ENCODE data around the gene THOC6.
"Not testable (repeated sequence)": the region's sequence is repeated elsewhere in the genome, so short reads cannot be mapped to it uniquely, and the experiment has no call there.

Gene THOC6

DNA sequence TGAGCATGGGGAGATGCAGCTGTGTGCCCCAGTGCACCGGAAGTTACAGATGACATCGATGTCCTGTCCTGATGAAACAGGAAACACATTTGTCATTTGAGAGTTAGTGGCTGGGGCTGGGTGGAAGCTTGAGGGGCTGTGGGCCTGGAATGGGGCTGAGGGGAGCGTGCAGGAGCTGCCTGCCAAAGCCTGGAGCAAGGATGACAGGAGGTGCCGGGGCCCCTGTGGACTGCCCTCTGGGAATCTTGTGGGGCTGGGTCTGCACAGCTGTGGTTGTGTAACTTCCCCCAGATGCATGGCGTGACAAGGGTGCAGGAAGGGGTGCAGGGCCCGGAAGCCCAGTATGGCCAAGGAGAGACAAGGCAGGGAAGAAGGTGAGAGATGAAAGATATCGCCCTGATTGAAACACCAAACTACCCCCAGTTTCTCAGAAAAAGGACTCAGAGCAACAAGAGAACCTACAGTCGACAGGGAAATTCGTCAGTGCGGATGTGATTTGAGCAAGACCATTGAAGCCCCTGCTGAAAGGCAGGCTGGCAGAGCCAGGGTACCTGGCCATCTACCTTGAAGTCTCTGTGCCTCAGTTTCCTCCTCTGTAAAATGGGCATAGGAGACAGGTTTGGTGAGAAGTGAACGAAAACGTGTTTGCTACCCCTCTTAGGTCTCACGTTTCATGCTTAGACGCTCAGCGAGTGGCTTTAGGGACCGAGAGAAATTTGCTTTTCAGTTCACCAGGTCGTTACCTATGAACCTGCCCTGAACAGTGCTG is 31.3 kb downstream of the THOC6 start:
- DNase-seq (ENCODE audit: low spot score), result no peak

DNA sequence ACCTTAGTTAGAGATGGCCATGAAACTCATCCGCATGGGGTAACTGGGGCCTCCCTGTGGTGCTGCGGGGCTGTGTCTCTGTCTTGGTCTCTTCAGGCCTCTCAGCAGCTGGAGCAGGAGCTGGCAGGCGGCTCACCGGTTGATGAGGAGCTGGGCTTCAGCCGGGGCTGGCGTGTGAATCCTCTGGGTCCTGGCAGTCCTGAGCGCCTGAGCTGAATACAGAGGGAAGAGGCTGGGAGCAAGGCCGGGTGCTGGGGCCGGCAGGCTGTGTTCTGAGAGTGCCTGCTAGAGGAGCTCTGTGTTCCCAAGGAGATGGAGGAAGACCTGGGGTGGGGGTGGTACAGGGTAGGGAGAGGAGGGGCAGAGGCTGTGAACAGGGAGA is 31.9 kb downstream of the THOC6 start:
- not testable (repeated sequence) for DNase-seq (ENCODE audit: low spot score)

GRCh38 chr16:3056336-3057180 is 32.7 kb downstream of the THOC6 start:
- DNase-seq (ENCODE audit: low spot score), result no peak

- DNase-seq (ENCODE audit: low spot score), result no peak
Observed at GRCh38 chr16:3057181-3058138, 33.6 kb downstream of the THOC6 start.

- DNase-seq (ENCODE audit: low spot score), result no peak
Observed at GRCh38 chr16:3058139-3059030, 34.5 kb downstream of the THOC6 start.

GRCh38 chr16:3059041-3059722 is 35.3 kb downstream of the THOC6 start:
- DNase-seq (ENCODE audit: low spot score), result peak; percentile 96

GRCh38 chr16:3059723-3060242 is 35.9 kb downstream of the THOC6 start:
- no peak for DNase-seq (ENCODE audit: low spot score)

GRCh38 chr16:3060339-3061127 is 36.7 kb downstream of the THOC6 start:
- DNase-seq (ENCODE audit: low spot score), result no peak

DNA sequence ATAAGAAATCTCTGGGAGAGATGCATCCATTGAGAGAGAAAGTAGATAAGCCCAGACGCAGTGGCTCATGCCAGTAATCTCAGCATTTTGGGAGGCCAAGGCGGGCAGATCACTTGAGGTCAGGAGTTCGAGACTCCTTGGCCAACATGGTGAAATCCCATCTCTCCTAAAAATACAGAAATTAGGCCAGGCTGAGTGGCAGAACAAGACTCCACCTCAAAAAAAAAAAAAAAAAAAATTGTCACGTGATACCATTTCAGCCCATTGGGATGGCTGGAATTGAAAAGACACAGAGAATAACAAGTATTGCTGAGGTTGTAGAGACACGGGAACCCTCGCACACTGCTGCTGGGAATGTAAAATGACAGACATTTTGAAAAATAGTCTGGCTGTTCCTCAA is 38.7 kb downstream of the THOC6 start:
- no peak for DNase-seq (ENCODE audit: low spot score)

DNA sequence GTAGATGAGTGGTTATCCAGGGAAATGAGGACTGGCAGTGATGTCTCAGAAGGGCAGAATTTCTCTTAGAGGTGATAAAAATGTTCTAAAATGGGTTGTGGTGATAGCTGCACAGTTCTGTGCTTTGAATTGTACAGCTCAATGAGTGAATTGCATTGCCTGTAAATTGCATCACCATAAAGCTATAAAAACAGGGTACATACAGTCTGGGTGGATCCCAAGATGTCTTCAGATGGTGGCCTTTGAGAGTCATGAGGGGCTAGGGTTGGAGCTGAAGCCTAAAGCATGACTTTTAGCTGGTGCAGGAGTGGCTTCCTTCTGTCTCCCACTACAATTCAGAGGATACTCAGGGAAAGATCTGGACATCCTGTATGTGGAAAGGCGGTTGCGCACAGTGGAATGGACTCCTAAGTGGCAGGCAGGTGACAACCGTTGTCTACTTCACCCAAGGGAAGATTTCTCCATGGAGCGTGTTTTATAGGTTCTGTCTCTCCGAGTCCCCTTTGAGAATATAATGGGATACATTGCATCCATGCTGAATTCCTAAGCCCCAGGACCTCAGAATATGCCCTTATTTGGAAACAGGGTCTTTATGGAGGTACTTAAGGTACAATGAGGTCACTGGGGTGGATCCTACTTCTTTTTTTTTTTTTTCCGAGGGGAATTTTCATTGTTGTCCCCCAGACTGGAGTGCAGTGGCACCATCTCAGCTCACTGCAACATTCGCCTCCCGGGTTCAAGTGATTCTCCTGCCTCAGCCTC is 40.0 kb downstream of the THOC6 start:
- DNase-seq (ENCODE audit: low spot score), result no peak

DNA sequence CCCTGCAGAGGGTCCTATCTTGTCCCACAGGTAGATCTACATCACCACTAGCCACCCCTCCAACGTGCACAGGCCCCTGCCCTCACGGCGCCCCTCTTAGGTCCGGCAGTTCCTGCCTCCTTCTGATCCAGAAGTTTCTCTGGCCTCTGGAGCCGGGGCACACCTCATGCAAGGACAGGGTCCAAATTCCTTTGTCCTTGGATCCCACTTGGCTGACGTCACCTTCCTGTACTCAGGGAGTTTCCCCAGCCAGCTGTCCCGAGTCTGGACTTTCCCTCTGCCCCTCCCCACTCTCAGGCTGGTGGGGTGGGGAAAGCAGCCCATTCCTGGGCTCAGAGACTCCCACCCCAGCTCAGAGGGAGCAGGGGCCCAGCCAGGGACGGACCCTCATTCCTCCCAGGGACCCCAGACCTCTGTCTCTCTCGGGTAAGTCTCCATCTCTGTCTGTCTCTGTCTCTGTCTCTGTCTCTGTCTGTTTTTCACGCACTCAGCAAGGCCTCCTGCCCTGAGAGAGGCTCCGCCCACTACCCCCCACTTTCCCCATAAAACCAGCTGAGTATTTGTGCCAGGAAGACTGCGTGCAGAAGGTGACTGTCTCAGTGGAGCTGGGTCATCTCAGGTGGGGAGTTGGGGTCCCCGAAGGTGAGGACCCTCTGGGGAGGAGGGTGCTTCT is 41.4 kb downstream of the THOC6 start, which contains the start of gene IL32:
TSS of gene IL32 (plus strand) at position 572 of the 673 bp plus-strand sequence. CDS start 172 bp downstream, outside the sequence.
- peak; percentile 86 for DNase-seq (ENCODE audit: low spot score)

DNA sequence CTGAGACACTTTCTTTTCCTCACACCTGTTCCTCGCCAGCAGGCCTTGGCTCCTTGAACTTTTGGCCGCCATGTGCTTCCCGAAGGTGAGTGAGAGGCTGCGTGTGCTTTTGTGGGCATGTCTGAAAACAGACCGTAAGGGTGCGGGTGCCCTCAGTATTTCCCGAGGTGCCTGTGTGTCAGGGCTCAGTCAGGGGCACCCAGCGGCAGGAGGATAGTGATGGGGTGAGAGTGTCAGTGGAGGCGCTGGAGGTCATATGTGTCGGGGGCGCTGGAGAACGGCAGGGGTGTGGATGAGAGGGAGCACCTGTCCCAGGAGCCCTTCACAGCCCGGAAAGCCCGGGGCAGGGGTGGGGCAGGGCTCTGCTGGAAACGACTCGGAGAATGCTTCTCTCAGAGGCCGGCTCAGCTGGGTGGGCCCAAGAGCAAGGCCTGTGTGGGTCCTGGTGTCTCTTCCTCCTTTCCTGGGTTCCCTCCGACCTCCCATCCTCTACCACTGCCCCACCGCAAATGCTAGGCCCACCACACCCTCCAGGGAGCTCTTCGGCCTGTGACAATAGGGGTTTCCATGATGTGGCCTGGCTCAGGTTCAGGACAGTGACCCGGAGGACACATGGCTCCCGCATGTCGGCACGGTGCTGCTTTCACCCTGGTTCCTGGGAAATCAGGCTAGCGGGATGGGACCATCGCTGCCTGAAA is 42.1 kb downstream of the THOC6 start:
- DNase-seq (ENCODE audit: low spot score), result no peak

GRCh38 chr16:3066440-3066748 is 42.6 kb downstream of the THOC6 start:
- DNase-seq (ENCODE audit: low spot score), result no peak

- DNase-seq (ENCODE audit: low spot score), result no peak
Observed at GRCh38 chr16:3068487-3068886, 44.7 kb downstream of the THOC6 start.

- not testable (repeated sequence) for DNase-seq (ENCODE audit: low spot score)
Observed at GRCh38 chr16:3069146-3069545, 45.3 kb downstream of the THOC6 start.

- no peak for DNase-seq (ENCODE audit: low spot score)
Observed at GRCh38 chr16:3070608-3071111, 46.8 kb downstream of the THOC6 start.

- DNase-seq (ENCODE audit: low spot score), result no peak
Observed at GRCh38 chr16:3071655-3072054, 47.8 kb downstream of the THOC6 start.
